CD14-positive monocyte (primary cell): ENCODE measurements around the gene ULK4. TPM values are rescaled to one million over a fixed set of nuclear protein-coding genes. Genes with fewer than 3 reads are reported as not detected.
A peak's percentile ranks its signal among the peaks of the same experiment; 100 is the strongest.

Source experiments
- DNase-seq, 3 donors: peaks; one replicate each; pipeline ENCODE4 v3.0.0-alpha.2; 2011 to 2022
- H2AFZ ChIP-seq: 2 replicates; pipeline ENCODE4 v1.6.0; 2012; ENCODE audit warnings: mild to moderate bottlenecking, low read depth, low read length, inconsistent platforms; ENCODE audit not compliant: insufficient read depth, poor library complexity, severe bottlenecking
- H3K27ac ChIP-seq, 2 donors: 1 replicate in 1 of 2; 2 replicates in 1 of 2; pipeline ENCODE4 v1.5.1; 2012 to 2013; ENCODE audit warnings: low read length in 2 of 2, control low read depth in 1 of 2, inconsistent platforms in 1 of 2, low read depth in 1 of 2, mild to moderate bottlenecking in 1 of 2
- H3K27me3 ChIP-seq, 2 donors: one replicate each; pipeline versions ENCODE4 v1.6.0 to v1.6.1; 2011 to 2013; ENCODE audit warnings: low read length in 2 of 2; ENCODE audit not compliant: control insufficient read depth in 2 of 2, insufficient read depth in 2 of 2
- H3K36me3 ChIP-seq, 2 donors: replicated peaks in 1 of 2; 1 replicate in 1 of 2; 2 replicates in 1 of 2; pipeline versions ENCODE4 v1.5.1 to v1.6.1; 2012 to 2013; ENCODE audit warnings: low read length in 2 of 2, control low read depth in 1 of 2, inconsistent platforms in 1 of 2, mild to moderate bottlenecking in 1 of 2; ENCODE audit not compliant: insufficient read depth in 2 of 2, control insufficient read depth in 1 of 2
- H3K4me1 ChIP-seq, 2 donors: 1 replicate in 1 of 2; 2 replicates in 1 of 2; pipeline versions ENCODE4 v1.5.1 to v1.6.1; 2012 to 2013; ENCODE audit warnings: low read length in 2 of 2, control low read depth in 1 of 2, inconsistent platforms in 1 of 2, mild to moderate bottlenecking in 1 of 2, moderate library complexity in 1 of 2; ENCODE audit not compliant: insufficient read depth in 2 of 2, control insufficient read depth in 1 of 2
- H3K4me2 ChIP-seq: replicated peaks from 2 replicates; pipeline ENCODE3; 2012; ENCODE audit warnings: low read length, moderate library complexity, mild to moderate bottlenecking; ENCODE audit not compliant: poor library complexity, severe bottlenecking; ENCODE audit errors: extremely low read depth
- H3K4me3 ChIP-seq, 3 experiments: fragments of 200-600 bp in 1 of 3; sonication (generic) in 1 of 3; replicated peaks in 1 of 3; 1 replicate in 2 of 3; 2 replicates in 1 of 3; pipeline ENCODE4 v1.5.1; 2011 to 2013; ENCODE audit warnings: low read length in 3 of 3, mild to moderate bottlenecking in 3 of 3, control low read depth in 2 of 3, low read depth in 2 of 3, inconsistent platforms in 1 of 3, moderate library complexity in 1 of 3
- H3K79me2 ChIP-seq: 2 replicates; pipeline ENCODE4 v1.6.0; 2012; ENCODE audit warnings: mild to moderate bottlenecking, control low read depth, inconsistent platforms, low read length, moderate library complexity; ENCODE audit not compliant: insufficient read depth
- H3K9ac ChIP-seq: 2 replicates; pipeline ENCODE4 v1.6.0; 2017; ENCODE audit warnings: low read length, mild to moderate bottlenecking; ENCODE audit not compliant: insufficient read depth, poor library complexity, severe bottlenecking
- H3K9me3 ChIP-seq, 2 donors: replicated peaks in 1 of 2; 1 replicate in 1 of 2; 2 replicates in 1 of 2; pipeline versions ENCODE4 v1.5.1 to v1.6.1; 2012 to 2013; ENCODE audit warnings: low read length in 2 of 2, control low read depth in 1 of 2; ENCODE audit not compliant: control insufficient read depth in 1 of 2, insufficient read depth in 1 of 2
- H4K20me1 ChIP-seq: 2 replicates; pipeline ENCODE4 v1.6.0; 2012; ENCODE audit warnings: mild to moderate bottlenecking, low read length, control low read depth, moderate library complexity; ENCODE audit not compliant: insufficient read depth
- H3K27ac Mint-ChIP-seq, 7 donors: one replicate each; pipeline ENCODE4 v1.8.0; 2020; ENCODE audit warnings: mild to moderate bottlenecking in 7 of 7, mixed read lengths in 7 of 7, moderate library complexity in 6 of 7, inconsistent platforms in 2 of 7
- H3K27me3 Mint-ChIP-seq, 3 donors: one replicate each; pipeline ENCODE4 v1.8.0; 2021 to 2022; ENCODE audit warnings: low read depth in 3 of 3, mild to moderate bottlenecking in 3 of 3, mixed read lengths in 3 of 3, moderate library complexity in 3 of 3, inconsistent platforms in 1 of 3
- H3K36me3 Mint-ChIP-seq, 2 donors: one replicate each; pipeline ENCODE4 v1.8.0; 2020; ENCODE audit warnings: mixed read lengths in 2 of 2, inconsistent platforms in 1 of 2, mild to moderate bottlenecking in 1 of 2
- H3K4me1 Mint-ChIP-seq: one replicate; pipeline ENCODE4 v1.8.0; 2020; ENCODE audit warnings: mild to moderate bottlenecking, mixed read lengths
- H3K4me3 Mint-ChIP-seq, 2 donors: one replicate each; pipeline ENCODE4 v1.8.0; 2020; ENCODE audit warnings: mild to moderate bottlenecking in 2 of 2, mixed read lengths in 2 of 2, moderate library complexity in 1 of 2
- H3K9me3 Mint-ChIP-seq, 7 donors: one replicate each; pipeline ENCODE4 v1.8.0; 2020 to 2022; ENCODE audit warnings: mixed read lengths in 7 of 7, mild to moderate bottlenecking in 6 of 7, moderate library complexity in 6 of 7, inconsistent platforms in 2 of 7
- WGBS: methylation state at CpG from one replicate; pipeline ENCODE4 v1.1.5; 2013; ENCODE audit warnings: missing lambda C conversion rate; ENCODE audit not compliant: insufficient coverage; 5-methylcytosine and 5-hydroxymethylcytosine counted together
- intact Hi-C, 2 donors: fragments of 100-400 bp; cut with micrococcal nuclease; formaldehyde crosslinking; loops; one replicate each; pipeline versions ENCODE4 v1.15.0 to v1.15.1; 2023
- polyA plus RNA-seq, 3 donors: library from polyadenylated mRNA; depleted of rRNA in 1 of 3; unstranded in 2 of 3; stranded (reverse) in 1 of 3; fragments of 300-500 nt in 2 of 3; fragments of >200 nt in 1 of 3; fragmentation: Illumina TruSeq in 2 of 3; gene quantifications; 1 replicate in 2 of 3; 2 replicates in 1 of 3; pipeline ENCODE4 v1.2.3, GENCODE V29; 2012 to 2021
- TF ChIP-seq, protein P1 (sequence below): fragments of 200-600 bp; IDR thresholded peaks from one replicate; pipeline ENCODE4 v1.8.0; 2022; ENCODE audit warnings: antibody characterized with exemption, mild to moderate bottlenecking

The ULK4 gene
- polyA plus RNA-seq, 3 donors: 6.7 to 14.0 (median 11.8) TPM

DNA sequence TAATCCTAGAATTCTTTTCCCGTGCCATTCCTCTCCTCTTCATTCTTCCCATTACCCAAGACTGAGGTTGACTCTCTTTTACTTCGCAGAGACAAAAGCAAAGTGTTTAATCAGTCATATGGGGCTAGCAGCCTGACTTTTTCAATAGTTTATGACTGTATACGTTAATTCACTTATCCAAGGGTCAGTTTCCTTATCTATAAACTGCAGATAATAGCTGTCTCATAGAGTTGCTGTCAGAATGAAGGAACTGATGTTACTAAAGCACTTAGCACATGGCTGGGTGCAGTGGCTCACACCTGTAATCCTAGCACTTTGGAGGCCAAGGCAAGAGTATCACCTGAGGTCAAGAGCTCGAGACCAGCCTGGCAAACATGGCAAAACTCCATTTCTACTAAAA, 43.5 kb upstream of the ULK4 start:
- H3K9me3 ChIP-seq: no peaks in the 10 kb centered on the region
- intact Hi-C loops: loop anchor here in 1 of 2 donors (5.0 kb wide), 1 partner anchor 92 kb away; no protein-coding TSS in a partner anchor
- H3K36me3 ChIP-seq: peaks cover 0 to 3% of the 10 kb centered on the region in 2 donors
- H3K36me3 Mint-ChIP-seq: peaks cover 2 to 5% of the 10 kb centered on the region in 2 donors
- no peak overlapping the region for H3K4me3 Mint-ChIP-seq
- no peaks in the 10 kb centered on the region for H3K27me3 ChIP-seq
- H2AFZ ChIP-seq: no peak overlapping the region
- no peak for DNase-seq
- H4K20me1 ChIP-seq: no peaks in the 10 kb centered on the region
- no peak overlapping the region for H3K9ac ChIP-seq
- H3K9me3 Mint-ChIP-seq: peaks cover 0 to 5% (median 0%) of the 10 kb centered on the region in 7 donors
- TF ChIP-seq, protein P1, sequence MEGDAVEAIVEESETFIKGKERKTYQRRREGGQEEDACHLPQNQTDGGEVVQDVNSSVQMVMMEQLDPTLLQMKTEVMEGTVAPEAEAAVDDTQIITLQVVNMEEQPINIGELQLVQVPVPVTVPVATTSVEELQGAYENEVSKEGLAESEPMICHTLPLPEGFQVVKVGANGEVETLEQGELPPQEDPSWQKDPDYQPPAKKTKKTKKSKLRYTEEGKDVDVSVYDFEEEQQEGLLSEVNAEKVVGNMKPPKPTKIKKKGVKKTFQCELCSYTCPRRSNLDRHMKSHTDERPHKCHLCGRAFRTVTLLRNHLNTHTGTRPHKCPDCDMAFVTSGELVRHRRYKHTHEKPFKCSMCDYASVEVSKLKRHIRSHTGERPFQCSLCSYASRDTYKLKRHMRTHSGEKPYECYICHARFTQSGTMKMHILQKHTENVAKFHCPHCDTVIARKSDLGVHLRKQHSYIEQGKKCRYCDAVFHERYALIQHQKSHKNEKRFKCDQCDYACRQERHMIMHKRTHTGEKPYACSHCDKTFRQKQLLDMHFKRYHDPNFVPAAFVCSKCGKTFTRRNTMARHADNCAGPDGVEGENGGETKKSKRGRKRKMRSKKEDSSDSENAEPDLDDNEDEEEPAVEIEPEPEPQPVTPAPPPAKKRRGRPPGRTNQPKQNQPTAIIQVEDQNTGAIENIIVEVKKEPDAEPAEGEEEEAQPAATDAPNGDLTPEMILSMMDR: no peak
- H3K27ac ChIP-seq: no peak overlapping the region
- H3K27me3 Mint-ChIP-seq: peaks cover 0 to 3% (median 2%) of the 10 kb centered on the region in 3 donors
- H3K27ac Mint-ChIP-seq: peak overlapping the region in 1 of 7 donors; percentile 28
- H3K4me1 Mint-ChIP-seq: no peaks in the 10 kb centered on the region
- H3K4me3 ChIP-seq: no peak overlapping the region
- WGBS: 93% methylated on average over 3 of the region's 4 CpGs
- peaks cover 0 to 3% of the 10 kb centered on the region in 2 donors for H3K4me1 ChIP-seq
- H3K79me2 ChIP-seq: no peaks in the 10 kb centered on the region
- no peak overlapping the region for H3K4me2 ChIP-seq

DNA sequence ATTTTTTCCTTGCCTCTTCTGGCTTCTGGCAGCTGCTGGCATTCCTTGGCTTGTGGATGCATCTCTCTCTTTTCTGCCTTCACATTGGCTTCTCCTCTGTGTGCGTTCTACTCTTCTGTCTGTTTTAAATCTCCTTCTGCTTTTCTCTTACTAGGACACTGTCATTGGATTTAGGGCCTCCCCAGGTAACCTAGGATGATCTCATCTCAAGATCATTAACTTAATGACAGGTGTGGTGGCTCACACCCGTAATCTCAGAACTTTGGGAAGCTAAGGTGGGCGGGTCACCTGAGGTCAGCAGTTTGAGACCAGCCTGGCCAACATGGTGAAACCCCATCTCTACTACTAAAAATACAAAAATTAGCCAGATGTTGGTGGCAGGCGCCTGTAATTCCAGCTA, 40.9 kb upstream of the ULK4 start:
- no peak overlapping the region for H3K4me2 ChIP-seq
- intact Hi-C loops: no loop called here
- H2AFZ ChIP-seq: no peak overlapping the region
- WGBS: 95% methylated on average over 3 of the region's 4 CpGs
- no peaks in the 10 kb centered on the region for H3K79me2 ChIP-seq
- H3K4me1 ChIP-seq: peaks cover 0 to 3% of the 10 kb centered on the region in 2 donors
- Mint-ChIP-seq H3K9me3 (peaks cover 0 to 5% (median 0%) of the 10 kb centered on the region in 7 donors), H3K4me3 (no peak overlapping the region), H3K27me3 (peaks cover 0 to 3% (median 2%) of the 10 kb centered on the region in 3 donors), H3K27ac (peak overlapping the region in 1 of 7 donors; percentile 40), H3K4me1 (no peaks in the 10 kb centered on the region), H3K36me3 (no peaks in the 10 kb centered on the region)
- H3K9ac ChIP-seq: no peak overlapping the region
- H3K4me3 ChIP-seq: no peak overlapping the region
- TF ChIP-seq, protein P1: no peak
- H4K20me1 ChIP-seq: no peaks in the 10 kb centered on the region
- no peak overlapping the region for H3K27ac ChIP-seq
- H3K9me3 ChIP-seq: no peaks in the 10 kb centered on the region
- no peaks in the 10 kb centered on the region for H3K27me3 ChIP-seq
- H3K36me3 ChIP-seq: no peaks in the 10 kb centered on the region
- no peak for DNase-seq
